Heart left ventricle (tissue), 13 donors: ENCODE measurements around the gene TRMT44.

Experiments used
- POLR2A ChIP-seq, 2 donors: fragments of 450-650 bp; IDR thresholded peaks; one replicate each; pipeline ENCODE4 v1.6.1; 2017; ENCODE audit warnings: antibody characterized with exemption in 2 of 2, mild to moderate bottlenecking in 2 of 2, moderate library complexity in 2 of 2
- TF ChIP-seq, protein P1 (sequence below), 12 donors: fragments of 200-600 bp; sonication (generic) in 4 of 12; IDR thresholded peaks; one replicate each; pipeline versions ENCODE4 v1.5.0 to v1.8.0; 2018 to 2022; ENCODE audit warnings: antibody characterized with exemption in 12 of 12, mild to moderate bottlenecking in 5 of 12
- donor health status: ischemic (EF 13 %, LVEDD 7.1; RV severe dilation, severe dysfunction).
- donor health status: DM: no; HTN: yes; CAD: no.
- donor health status: DM: no; HTN: no; CAD: no.
- donor health status: ischemic (EF 25% LVEDD 6.9; RV normal size, moderate dysfunction).
- donor health status: ischemic (EF 25% LVEDD 5.7; RV mildly dilated, moderate dysfunction).
- donor health status: ischemic (EF 35%, LVEDD 5.7; RV mildly dilated, moderate dysfunction).
- donor health status: nonischemic (EF 11% LVEDD 7.7; RV severe dilation, severe dysfunction).
- donor health status: DM: yes; HTN: yes; CAD: no.
- donor health status: PGD.
- donor health status: ischemic (EF 29% LVEDD 5.4; RV normal size, mild dysfunction).
- donor health status: nonischemic (EF 23%, LVEDD 6.1; RV moderate dilation, normal function).

DNA sequence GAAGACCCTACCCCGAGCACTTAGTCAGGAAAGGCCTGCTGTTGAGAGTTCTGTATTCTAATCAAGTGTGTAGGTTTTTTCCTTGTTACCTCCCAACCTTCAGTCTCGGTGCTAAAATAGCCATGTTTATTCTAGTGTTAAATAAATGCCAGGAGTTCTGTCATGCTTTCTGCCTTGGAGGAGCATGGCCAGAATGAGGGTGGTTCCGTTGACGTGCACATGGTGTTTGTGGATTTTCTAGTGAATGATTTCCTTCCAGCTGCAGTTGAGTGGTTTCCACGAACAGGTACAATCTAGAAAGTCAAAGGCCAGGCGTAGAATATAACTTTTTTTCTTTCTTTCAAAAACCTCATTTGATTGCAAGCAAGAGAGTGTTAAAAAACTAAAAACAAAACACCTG lies 21.0 kb downstream of the TRMT44 start:
- TF ChIP-seq, protein P1, sequence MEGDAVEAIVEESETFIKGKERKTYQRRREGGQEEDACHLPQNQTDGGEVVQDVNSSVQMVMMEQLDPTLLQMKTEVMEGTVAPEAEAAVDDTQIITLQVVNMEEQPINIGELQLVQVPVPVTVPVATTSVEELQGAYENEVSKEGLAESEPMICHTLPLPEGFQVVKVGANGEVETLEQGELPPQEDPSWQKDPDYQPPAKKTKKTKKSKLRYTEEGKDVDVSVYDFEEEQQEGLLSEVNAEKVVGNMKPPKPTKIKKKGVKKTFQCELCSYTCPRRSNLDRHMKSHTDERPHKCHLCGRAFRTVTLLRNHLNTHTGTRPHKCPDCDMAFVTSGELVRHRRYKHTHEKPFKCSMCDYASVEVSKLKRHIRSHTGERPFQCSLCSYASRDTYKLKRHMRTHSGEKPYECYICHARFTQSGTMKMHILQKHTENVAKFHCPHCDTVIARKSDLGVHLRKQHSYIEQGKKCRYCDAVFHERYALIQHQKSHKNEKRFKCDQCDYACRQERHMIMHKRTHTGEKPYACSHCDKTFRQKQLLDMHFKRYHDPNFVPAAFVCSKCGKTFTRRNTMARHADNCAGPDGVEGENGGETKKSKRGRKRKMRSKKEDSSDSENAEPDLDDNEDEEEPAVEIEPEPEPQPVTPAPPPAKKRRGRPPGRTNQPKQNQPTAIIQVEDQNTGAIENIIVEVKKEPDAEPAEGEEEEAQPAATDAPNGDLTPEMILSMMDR (IDR thresholded peaks at IDR 0.05), result no peak
- no peak for TF ChIP-seq POLR2A (IDR thresholded peaks at IDR 0.05)
